Breast epithelium (tissue), 4 donors: ENCODE results near the gene NPTXR. TPM values are rescaled to one million over a fixed set of nuclear protein-coding genes. Genes with fewer than 3 reads are reported as not detected.

Source experiments
- DNase-seq, 2 donors: peaks; one replicate each; pipeline ENCODE4 v3.0.0-alpha.2; 2019; ENCODE audit warnings: low spot score in 2 of 2
- H3K27ac ChIP-seq, 2 donors: fragments of 200-600 bp; sonication (generic) in 1 of 2; one replicate each; pipeline ENCODE4 v1.5.1; 2016 to 2019; ENCODE audit warnings: mild to moderate bottlenecking in 1 of 2
- H3K27me3 ChIP-seq, 2 donors: fragments of 200-600 bp; sonication (generic) in 1 of 2; one replicate each; pipeline versions ENCODE4 v1.5.1 to v1.6.0; 2017 to 2019; ENCODE audit warnings: control low read depth in 1 of 2, mild to moderate bottlenecking in 1 of 2
- H3K36me3 ChIP-seq: fragments of 200-600 bp; one replicate; pipeline ENCODE4 v1.5.1; 2019
- H3K4me1 ChIP-seq, 2 donors: fragments of 200-600 bp; sonication (generic); one replicate each; pipeline ENCODE4 v1.5.1; 2016 to 2019; ENCODE audit warnings: control low read depth in 1 of 2
- H3K4me3 ChIP-seq, 3 donors: fragments of 200-600 bp; sonication (generic); 1 replicate in 2 of 3; 2 replicates in 1 of 3; pipeline ENCODE4 v1.5.1; 2016 to 2019; ENCODE audit warnings: mild to moderate bottlenecking in 3 of 3, moderate library complexity in 2 of 3
- H3K9me3 ChIP-seq, 2 donors: fragments of 200-600 bp; sonication (generic) in 1 of 2; one replicate each; pipeline ENCODE4 v1.5.1; 2016 to 2019; ENCODE audit warnings: control low read depth in 1 of 2
- CTCF ChIP-seq, 3 donors: fragments of 450-650 bp; IDR thresholded peaks; one replicate each; pipeline ENCODE4 v1.5.1; 2016 to 2017; ENCODE audit warnings: antibody characterized with exemption in 3 of 3, mild to moderate bottlenecking in 3 of 3, moderate library complexity in 3 of 3
- POLR2A ChIP-seq: fragments of 450-650 bp; IDR thresholded peaks from one replicate; pipeline ENCODE4 v1.6.1; 2016; ENCODE audit warnings: antibody characterized with exemption, mild to moderate bottlenecking, moderate library complexity
- POLR2AphosphoS5 ChIP-seq, 3 donors: sonication (generic); formaldehyde crosslinking; IDR thresholded peaks; one replicate each; pipeline ENCODE4 v1.6.1; 2017; ENCODE audit warnings: antibody characterized with exemption in 3 of 3
- intact Hi-C: fragments of 100-400 bp; cut with DNase I; formaldehyde crosslinking; loops from one replicate; pipeline ENCODE4 v1.15.1; 2023; ENCODE audit warnings: low total_unique reads
- total RNA-seq, 3 donors: library from RNA; depleted of rRNA; stranded (reverse); fragments of >200 nt; gene quantifications; one replicate each; pipeline ENCODE4 v1.1.0, GENCODE V29; 2016

Gene NPTXR
- total RNA-seq, 3 donors from 2014 or later = 3.7 to 4.6 (median 4.5) TPM

- intact Hi-C loops = no loop called here
- Histone ChIP-seq H3K4me3 (no peak overlapping the region), H3K36me3 (no peaks in the 10 kb centered on the region), H3K9me3 (no peaks in the 10 kb centered on the region), H3K27ac (no peak overlapping the region), H3K27me3 (no peaks in the 10 kb centered on the region), H3K4me1 (no peaks in the 10 kb centered on the region)
- DNase-seq = no peak
- no peak for TF ChIP-seq POLR2AphosphoS5 (IDR thresholded peaks at IDR 0.05)
- TF ChIP-seq CTCF (IDR thresholded peaks at IDR 0.05) = no peak
- TF ChIP-seq POLR2A = no peak
Measured at GRCh38 chr22:38828191-38828590, 15.6 kb downstream of the NPTXR start.

DNA sequence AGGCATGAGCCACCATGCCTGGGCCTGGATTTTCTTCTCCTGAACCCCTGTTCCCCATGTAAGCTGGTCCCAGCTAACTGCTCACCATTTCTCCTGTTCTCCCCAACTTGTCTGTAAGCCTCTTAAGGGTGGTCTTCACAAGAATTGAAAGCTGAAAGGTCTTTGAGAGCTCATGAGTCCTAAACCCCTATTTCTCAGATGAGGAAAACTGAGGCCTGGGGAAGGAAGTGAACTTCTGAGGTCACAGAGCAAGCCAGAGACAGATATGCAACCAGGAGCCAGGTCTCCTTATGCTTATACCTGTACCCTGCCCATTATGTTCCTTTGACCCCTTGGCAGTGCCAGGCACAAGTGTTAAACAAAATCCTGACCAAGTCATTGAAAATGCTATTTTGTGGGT, 16.3 kb downstream of the NPTXR start:
- H3K4me3 ChIP-seq = no peak overlapping the region
- H3K4me1 ChIP-seq = no peaks in the 10 kb centered on the region
- H3K36me3 ChIP-seq = no peaks in the 10 kb centered on the region
- DNase-seq = no peak
- H3K27ac ChIP-seq = no peak overlapping the region
- intact Hi-C loops = no loop called here
- no peaks in the 10 kb centered on the region for H3K9me3 ChIP-seq
- TF ChIP-seq POLR2AphosphoS5 (IDR thresholded peaks at IDR 0.05) (no peak), POLR2A (no peak), CTCF (IDR thresholded peaks at IDR 0.05) (no peak)
- H3K27me3 ChIP-seq = no peaks in the 10 kb centered on the region

DNA sequence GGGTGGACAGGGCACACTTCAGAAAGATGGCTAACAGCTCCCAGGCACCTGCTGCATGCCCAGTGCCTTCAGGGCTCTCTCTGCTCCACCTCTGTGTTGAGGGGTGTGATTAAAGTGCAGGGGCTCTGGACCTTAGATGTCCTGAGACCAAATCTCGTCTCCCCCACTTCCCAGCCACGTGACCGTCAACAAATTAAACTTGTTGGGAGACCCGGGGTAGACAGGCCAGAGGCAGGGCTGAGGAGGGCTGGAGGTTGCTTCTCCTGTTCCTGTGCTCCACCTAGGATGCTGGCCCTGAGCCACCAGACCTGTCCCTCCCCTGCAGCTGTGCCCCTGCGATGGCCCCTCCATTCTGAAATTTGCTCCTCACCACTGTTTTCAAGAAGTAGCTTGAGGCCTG, 17.0 kb downstream of the NPTXR start:
- no peak for DNase-seq
- H3K27ac ChIP-seq = no peak overlapping the region
- no peaks in the 10 kb centered on the region for H3K36me3 ChIP-seq
- H3K27me3 ChIP-seq = no peaks in the 10 kb centered on the region
- no peak for TF ChIP-seq POLR2A
- TF ChIP-seq CTCF (IDR thresholded peaks at IDR 0.05) = no peak
- no peak for TF ChIP-seq POLR2AphosphoS5 (IDR thresholded peaks at IDR 0.05)
- H3K4me3 ChIP-seq = no peak overlapping the region
- H3K9me3 ChIP-seq = no peaks in the 10 kb centered on the region
- no peaks in the 10 kb centered on the region for H3K4me1 ChIP-seq
- intact Hi-C loops = no loop called here

- Histone ChIP-seq H3K4me3 (no peak overlapping the region), H3K27ac (no peak overlapping the region), H3K27me3 (no peaks in the 10 kb centered on the region), H3K4me1 (no peaks in the 10 kb centered on the region), H3K36me3 (no peaks in the 10 kb centered on the region), H3K9me3 (no peaks in the 10 kb centered on the region)
- intact Hi-C loops = no loop called here
- DNase-seq = no peak
- TF ChIP-seq POLR2A (no peak), CTCF (IDR thresholded peaks at IDR 0.05) (no peak), POLR2AphosphoS5 (IDR thresholded peaks at IDR 0.05) (no peak)
Measured at GRCh38 chr22:38826386-38826785, 17.4 kb downstream of the NPTXR start.

DNA sequence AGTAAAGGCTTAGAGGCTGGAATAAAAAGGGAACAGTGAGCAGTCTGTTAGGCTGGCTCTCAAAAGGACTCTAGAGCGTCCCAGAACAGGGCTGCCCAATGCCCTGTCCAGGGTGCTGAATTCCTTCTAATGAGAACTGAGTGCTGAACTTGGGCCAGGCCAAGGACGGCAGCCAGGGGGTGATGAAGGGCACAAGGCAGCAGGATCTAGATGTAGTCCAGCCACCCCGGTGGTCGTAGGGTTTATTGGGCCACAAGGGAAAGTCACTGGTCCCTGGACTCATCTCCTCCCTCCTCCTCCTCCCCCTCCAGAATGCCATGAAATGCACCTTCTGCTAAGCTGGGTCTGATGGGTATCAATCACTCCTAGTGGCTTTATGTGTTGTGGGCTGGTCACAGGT, 19.2 kb downstream of the NPTXR start:
- Histone ChIP-seq H3K9me3 (no peaks in the 10 kb centered on the region), H3K4me3 (no peak overlapping the region), H3K27me3 (no peaks in the 10 kb centered on the region), H3K4me1 (no peaks in the 10 kb centered on the region), H3K27ac (no peak overlapping the region), H3K36me3 (no peaks in the 10 kb centered on the region)
- no peak for DNase-seq
- intact Hi-C loops = no loop called here
- TF ChIP-seq CTCF (IDR thresholded peaks at IDR 0.05) = no peak
- no peak for TF ChIP-seq POLR2AphosphoS5 (IDR thresholded peaks at IDR 0.05)
- no peak for TF ChIP-seq POLR2A
